Measurements from ENCODE around the gene EPAS1. TPM values are rescaled to one million over a fixed set of nuclear protein-coding genes. Genes with fewer than 3 reads are reported as not detected.

The EPAS1 gene
- total RNA-seq, 4 donors from 2014 or later: 124 to 563 (median 182) TPM

DNA sequence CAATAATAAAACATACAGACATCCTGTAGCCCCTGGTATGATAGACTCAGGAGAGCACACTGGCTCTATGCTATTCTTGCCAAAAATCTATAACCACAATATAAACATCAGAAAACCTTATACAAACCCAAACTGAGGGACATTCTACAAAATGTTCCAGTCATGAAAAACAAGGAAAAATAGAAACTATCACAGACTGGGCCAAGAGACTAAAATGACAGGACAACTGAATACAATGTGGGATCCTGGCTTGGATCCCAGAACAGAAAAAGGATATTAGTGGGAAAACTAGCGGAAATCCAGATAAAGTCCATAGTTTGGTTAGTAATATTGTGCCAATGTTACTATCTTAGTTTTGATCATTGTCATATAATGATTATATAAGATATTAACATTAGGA lies 29.6 kb upstream of the EPAS1 start:
- intact Hi-C loops (cut with DNase I): no loop called here
- no peaks in the 10 kb centered on the region for H3K27me3 ChIP-seq
- DNase-seq: no peak
- H3K9me3 ChIP-seq: no peaks in the 10 kb centered on the region
- WGBS, 2 donors: 65 to 69% methylated on average over 1 of the region's 1 CpG
- peaks cover 3 to 16% of the 10 kb centered on the region in 2 donors for H3K4me1 ChIP-seq
- no peak overlapping the region for H3K4me3 ChIP-seq (replicated peaks in 1 of 3)
- peak overlapping the region in 2 of 3 donors; percentile 11 to 28 for H3K27ac ChIP-seq
- TF ChIP-seq, protein P1, sequence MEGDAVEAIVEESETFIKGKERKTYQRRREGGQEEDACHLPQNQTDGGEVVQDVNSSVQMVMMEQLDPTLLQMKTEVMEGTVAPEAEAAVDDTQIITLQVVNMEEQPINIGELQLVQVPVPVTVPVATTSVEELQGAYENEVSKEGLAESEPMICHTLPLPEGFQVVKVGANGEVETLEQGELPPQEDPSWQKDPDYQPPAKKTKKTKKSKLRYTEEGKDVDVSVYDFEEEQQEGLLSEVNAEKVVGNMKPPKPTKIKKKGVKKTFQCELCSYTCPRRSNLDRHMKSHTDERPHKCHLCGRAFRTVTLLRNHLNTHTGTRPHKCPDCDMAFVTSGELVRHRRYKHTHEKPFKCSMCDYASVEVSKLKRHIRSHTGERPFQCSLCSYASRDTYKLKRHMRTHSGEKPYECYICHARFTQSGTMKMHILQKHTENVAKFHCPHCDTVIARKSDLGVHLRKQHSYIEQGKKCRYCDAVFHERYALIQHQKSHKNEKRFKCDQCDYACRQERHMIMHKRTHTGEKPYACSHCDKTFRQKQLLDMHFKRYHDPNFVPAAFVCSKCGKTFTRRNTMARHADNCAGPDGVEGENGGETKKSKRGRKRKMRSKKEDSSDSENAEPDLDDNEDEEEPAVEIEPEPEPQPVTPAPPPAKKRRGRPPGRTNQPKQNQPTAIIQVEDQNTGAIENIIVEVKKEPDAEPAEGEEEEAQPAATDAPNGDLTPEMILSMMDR (IDR thresholded peaks at IDR 0.05): no peak
- TF ChIP-seq POLR2A (IDR thresholded peaks at IDR 0.05): no peak
- H3K36me3 ChIP-seq: no peaks in the 10 kb centered on the region

- WGBS, 2 donors: 49 to 62% methylated on average over 2 of the region's 2 CpGs
- H3K4me1 ChIP-seq: peaks cover 8 to 22% of the 10 kb centered on the region in 2 donors
- H3K27ac ChIP-seq: peak overlapping the region in 1 of 3 donors; percentile 24
- H3K27me3 ChIP-seq: no peaks in the 10 kb centered on the region
- DNase-seq: no peak
- no peak overlapping the region for H3K4me3 ChIP-seq (replicated peaks in 1 of 3)
- no peaks in the 10 kb centered on the region for H3K9me3 ChIP-seq
- no peaks in the 10 kb centered on the region for H3K36me3 ChIP-seq
- TF ChIP-seq, protein P1 (IDR thresholded peaks at IDR 0.05): no peak
- TF ChIP-seq POLR2A (IDR thresholded peaks at IDR 0.05): no peak
- intact Hi-C loops (cut with DNase I): no loop called here
Measured at GRCh38 chr2:46268196-46268595, 29.0 kb upstream of the EPAS1 start.

GRCh38 chr2:46269001-46269400 lies 28.2 kb upstream of the EPAS1 start:
- WGBS, 2 donors: 80 to 92% methylated on average over 4 of the region's 4 CpGs
- Histone ChIP-seq H3K4me3 (replicated peaks in 1 of 3) (no peak overlapping the region), H3K9me3 (no peaks in the 10 kb centered on the region), H3K4me1 (peaks cover 16 to 30% of the 10 kb centered on the region in 2 donors), H3K36me3 (no peaks in the 10 kb centered on the region), H3K27ac (peak overlapping the region in 1 of 3 donors; percentile 24), H3K27me3 (no peaks in the 10 kb centered on the region)
- intact Hi-C loops (cut with DNase I): no loop called here
- no peak for DNase-seq
- TF ChIP-seq, protein P1 (IDR thresholded peaks at IDR 0.05): no peak
- TF ChIP-seq POLR2A (IDR thresholded peaks at IDR 0.05): no peak

DNA sequence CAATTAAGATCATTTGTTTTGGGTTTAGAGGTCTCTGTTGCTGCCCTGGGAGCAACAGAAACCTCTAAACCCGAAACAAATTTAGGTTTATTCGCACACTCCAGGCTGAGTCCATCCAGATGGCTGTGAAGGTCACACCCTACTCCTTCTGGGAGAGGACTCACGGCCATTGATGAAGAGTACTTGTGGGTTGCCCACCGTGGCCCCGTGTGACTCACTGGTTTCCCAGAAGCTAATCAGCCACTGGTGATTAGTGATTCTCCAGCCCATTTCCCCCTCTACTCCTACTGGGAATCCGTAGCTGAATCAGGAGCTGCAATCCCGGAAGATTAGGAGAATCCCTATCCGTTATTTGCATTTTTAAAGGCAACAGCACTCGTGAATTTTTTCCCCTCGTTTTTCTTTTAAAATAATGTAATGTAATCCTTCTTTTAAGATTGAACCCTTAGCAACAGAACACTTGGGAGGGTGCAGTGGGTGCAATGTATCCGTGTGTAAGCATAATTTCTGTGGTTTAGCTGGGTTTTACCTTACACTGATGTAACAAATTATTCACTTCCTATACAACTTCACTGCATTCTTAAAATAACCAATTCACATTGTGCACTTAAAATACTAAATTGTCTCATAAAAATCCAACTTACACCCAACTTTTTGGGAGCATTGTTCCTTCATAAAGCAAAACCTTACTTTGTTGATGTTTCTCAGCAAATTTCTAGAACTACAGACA lies 27.5 kb upstream of the EPAS1 start:
- no peak overlapping the region for H3K27ac ChIP-seq
- H3K27me3 ChIP-seq: no peaks in the 10 kb centered on the region
- H3K4me1 ChIP-seq: peaks cover 24 to 35% of the 10 kb centered on the region in 2 donors
- no peak for DNase-seq
- no peaks in the 10 kb centered on the region for H3K36me3 ChIP-seq
- TF ChIP-seq POLR2A (IDR thresholded peaks at IDR 0.05): no peak
- TF ChIP-seq, protein P1 (IDR thresholded peaks at IDR 0.05): no peak
- intact Hi-C loops (cut with DNase I): no loop called here
- H3K9me3 ChIP-seq: no peaks in the 10 kb centered on the region
- no peak overlapping the region for H3K4me3 ChIP-seq (replicated peaks in 1 of 3)
- WGBS, 2 donors: 72 to 75% methylated on average over 11 of the region's 11 CpGs

DNA sequence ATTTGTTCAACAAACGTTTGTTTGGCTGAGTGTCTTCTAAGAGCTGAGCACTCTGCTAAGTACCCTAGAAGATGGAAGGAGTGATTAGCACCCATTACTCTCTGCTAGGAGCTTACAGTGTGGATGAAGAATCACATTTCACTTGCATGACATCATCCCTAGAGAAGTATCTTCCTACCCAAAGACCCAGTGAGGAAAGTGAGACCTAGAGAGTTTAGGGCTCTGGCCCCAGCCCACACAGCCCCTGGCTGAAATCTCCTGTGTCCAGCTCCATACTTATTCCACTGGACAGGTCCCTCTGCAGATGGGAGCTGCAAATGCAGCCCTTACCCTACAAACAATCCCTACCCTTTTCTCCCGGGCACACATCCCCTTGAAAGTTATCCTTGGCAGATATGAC lies 26.8 kb upstream of the EPAS1 start:
- H3K4me3 ChIP-seq (replicated peaks in 1 of 3): no peak overlapping the region
- WGBS, 2 donors: 64 to 67% methylated on average over 2 of the region's 2 CpGs
- no peaks in the 10 kb centered on the region for H3K27me3 ChIP-seq
- intact Hi-C loops (cut with DNase I): no loop called here
- peaks cover 25 to 42% of the 10 kb centered on the region in 2 donors for H3K4me1 ChIP-seq
- H3K36me3 ChIP-seq: no peaks in the 10 kb centered on the region
- no peaks in the 10 kb centered on the region for H3K9me3 ChIP-seq
- DNase-seq: no peak
- no peak overlapping the region for H3K27ac ChIP-seq
- TF ChIP-seq, protein P1 (IDR thresholded peaks at IDR 0.05): no peak
- no peak for TF ChIP-seq POLR2A (IDR thresholded peaks at IDR 0.05)

All from thyroid gland (tissue), 4 donors.